H1 (cell line): ENCODE results near the gene FAM72B. TPM values are rescaled to one million over a fixed set of nuclear protein-coding genes. Genes with fewer than 3 reads are reported as not detected.
"Not testable (repeated sequence)": the region's sequence is repeated elsewhere in the genome, so short reads cannot be mapped to it uniquely, and the experiment has no call there.

Source experiments
- CTCF ChIA-PET: fragments of 300-600 bp; sonication (Branson Sonifier 250); formaldehyde crosslinking; loops from one replicate; lab custom pipeline; 2021; ENCODE audit not compliant: partially characterized antibody; lab: Charles Lee
- POLR2A ChIA-PET: fragments of 300-600 bp; sonication (Branson Sonifier 250); formaldehyde crosslinking; loops from one replicate; lab custom pipeline; 2021; ENCODE audit warnings: inconsistent platforms; ENCODE audit not compliant: partially characterized antibody; lab: Charles Lee
- DNase-seq, 2 experiments: peaks; one replicate each; pipeline versions ENCODE4 v3.0.0 to v3.0.0-alpha.2; 2010 to 2022; ENCODE audit warnings: low spot score in 2 of 2, low read depth in 1 of 2, mixed read lengths in 1 of 2
- FAIRE-seq: peaks from 2 replicates; lab custom pipeline; 2011; peaks lifted over from hg19 to GRCh38; lab: Jason Lieb, UNC
- H2AFZ ChIP-seq: 2 replicates; pipeline ENCODE4 v1.8.1; 2012; ENCODE audit warnings: low read length, inconsistent platforms
- H2AK5ac ChIP-seq: 2 replicates; pipeline ENCODE4 v1.6.1; 2013; ENCODE audit warnings: low read depth, low read length
- H2BK120ac ChIP-seq: replicated peaks from 2 replicates; pipeline ENCODE3; 2013; ENCODE audit warnings: low read depth, low read length, inconsistent platforms
- H2BK12ac ChIP-seq: 2 replicates; pipeline ENCODE4 v1.6.1; 2013; ENCODE audit warnings: low read depth, low read length
- H2BK15ac ChIP-seq: 2 replicates; pipeline ENCODE4 v1.6.1; 2013; ENCODE audit warnings: low read length
- H2BK20ac ChIP-seq: 2 replicates; pipeline ENCODE4 v1.6.1; 2013; ENCODE audit warnings: low read length
- H2BK5ac ChIP-seq: 2 replicates; pipeline ENCODE4 v1.6.1; 2013; ENCODE audit warnings: low read depth, low read length
- H3K14ac ChIP-seq: 2 replicates; pipeline ENCODE4 v1.6.1; 2013; ENCODE audit warnings: inconsistent platforms; ENCODE audit not compliant: insufficient read length
- H3K18ac ChIP-seq: 2 replicates; pipeline ENCODE4 v1.6.1; 2013; ENCODE audit warnings: low read length; ENCODE audit errors: extremely low read depth
- H3K23ac ChIP-seq: 2 replicates; pipeline ENCODE4 v1.6.1; 2013; ENCODE audit warnings: inconsistent platforms; ENCODE audit not compliant: insufficient read length
- H3K23me2 ChIP-seq: 2 replicates; pipeline ENCODE4 v1.6.1; 2013; ENCODE audit warnings: low read depth, low read length
- H3K27ac ChIP-seq: 2 replicates; pipeline ENCODE4 v1.6.1; 2011; ENCODE audit warnings: low read depth, low read length, inconsistent platforms
- H3K27me3 ChIP-seq, 4 experiments: replicated peaks in 1 of 4; 1 replicate in 1 of 4; 2 replicates in 3 of 4; pipeline versions ENCODE4 v1.6.1 to v1.8.1; 2011 to 2013; ENCODE audit warnings: low read length in 3 of 4, mild to moderate bottlenecking in 3 of 4, inconsistent platforms in 2 of 4, mixed read lengths in 2 of 4, moderate library complexity in 1 of 4; ENCODE audit not compliant: control insufficient read depth in 3 of 4, insufficient read depth in 3 of 4; ENCODE audit errors: extremely low read depth in 1 of 4
- H3K36me3 ChIP-seq, 4 experiments: 2 replicates each; pipeline versions ENCODE4 v1.6.1 to v1.8.1; 2011 to 2013; ENCODE audit warnings: mild to moderate bottlenecking in 4 of 4, low read length in 3 of 4, moderate library complexity in 2 of 4, control low read depth in 1 of 4, inconsistent platforms in 1 of 4; ENCODE audit not compliant: insufficient read depth in 4 of 4, control insufficient read depth in 2 of 4
- H3K4ac ChIP-seq: replicated peaks from 2 replicates; pipeline ENCODE3; 2013; ENCODE audit warnings: low read length, low read depth, mixed read lengths, inconsistent platforms; ENCODE audit not compliant: insufficient read length
- H3K4me1 ChIP-seq, 4 experiments: replicated peaks in 1 of 4; 1 replicate in 1 of 4; 2 replicates in 3 of 4; pipeline versions ENCODE4 v1.6.1 to v1.8.1; 2011 to 2013; ENCODE audit warnings: low read length in 3 of 4, inconsistent platforms in 2 of 4, mixed read lengths in 1 of 4; ENCODE audit not compliant: insufficient read depth in 4 of 4, control insufficient read depth in 3 of 4
- H3K4me2 ChIP-seq, 2 experiments: 2 replicates each; pipeline versions ENCODE4 v1.6.1 to v1.8.1; 2011 to 2013; ENCODE audit warnings: low read depth in 2 of 2, low read length in 2 of 2, control low read depth in 1 of 2, inconsistent platforms in 1 of 2, mild to moderate bottlenecking in 1 of 2; ENCODE audit not compliant: insufficient read depth in 1 of 2
- H3K4me3 ChIP-seq, 4 experiments: fragments of 200-600, 300-600 bp in 1 of 4; sonication (generic), shearing (Covaris generic), sonication (Bioruptor Twin) in 1 of 4; 2 replicates each; pipeline versions ENCODE4 v1.5.1 to v1.8.1; 2011 to 2016; ENCODE audit warnings: low read length in 4 of 4, low read depth in 3 of 4, control low read depth in 2 of 4, inconsistent platforms in 2 of 4, mild to moderate bottlenecking in 2 of 4, mixed read lengths in 1 of 4, moderate library complexity in 1 of 4; ENCODE audit not compliant: insufficient read depth in 2 of 4; ENCODE audit errors: extremely low read depth in 1 of 4
- H3K56ac ChIP-seq: replicated peaks from 2 replicates; pipeline ENCODE3; 2013; ENCODE audit warnings: low read depth, mild to moderate bottlenecking, mixed read lengths, low read length, inconsistent platforms; ENCODE audit not compliant: insufficient read length
- H3K79me1 ChIP-seq: 2 replicates; pipeline ENCODE4 v1.6.1; 2013; ENCODE audit warnings: low read depth, low read length, control low read depth
- H3K79me2 ChIP-seq, 2 experiments: 2 replicates each; pipeline versions ENCODE4 v1.6.1 to v1.8.1; 2012 to 2013; ENCODE audit warnings: low read length in 2 of 2, mild to moderate bottlenecking in 2 of 2, inconsistent platforms in 1 of 2; ENCODE audit not compliant: insufficient read depth in 2 of 2, control insufficient read depth in 1 of 2
- H3K9ac ChIP-seq, 4 experiments: replicated peaks in 1 of 4; 1 replicate in 1 of 4; 2 replicates in 3 of 4; pipeline versions ENCODE4 v1.6.1 to v1.8.1; 2011 to 2013; ENCODE audit warnings: low read depth in 3 of 4, low read length in 3 of 4, control low read depth in 2 of 4, mild to moderate bottlenecking in 2 of 4, moderate library complexity in 2 of 4, inconsistent platforms in 1 of 4; ENCODE audit errors: extremely low read depth in 1 of 4
- H3K9me3 ChIP-seq, 2 experiments: 2 replicates each; pipeline versions ENCODE4 v1.6.1 to v1.8.1; 2012 to 2013; ENCODE audit warnings: mild to moderate bottlenecking in 2 of 2, moderate library complexity in 2 of 2, control low read depth in 1 of 2, inconsistent platforms in 1 of 2, low read depth in 1 of 2, low read length in 1 of 2, mixed read lengths in 1 of 2; ENCODE audit not compliant: insufficient read depth in 2 of 2
- H4K20me1 ChIP-seq, 2 experiments: replicated peaks in 1 of 2; 2 replicates each; pipeline versions ENCODE3 to v1.8.1; 2011 to 2013; ENCODE audit warnings: inconsistent platforms in 2 of 2, low read length in 2 of 2, mild to moderate bottlenecking in 1 of 2; ENCODE audit not compliant: insufficient read depth in 2 of 2, control insufficient read depth in 1 of 2
- H4K5ac ChIP-seq: 2 replicates; pipeline ENCODE4 v1.6.1; 2013; ENCODE audit warnings: low read length, low read depth, mixed read lengths, inconsistent platforms; ENCODE audit not compliant: insufficient read length
- H4K8ac ChIP-seq: 2 replicates; pipeline ENCODE4 v1.8.0; 2013; ENCODE audit warnings: mild to moderate bottlenecking, moderate library complexity, low read length, inconsistent platforms; ENCODE audit not compliant: insufficient read depth; ENCODE audit errors: extremely low read depth
- H4K91ac ChIP-seq: replicated peaks from 2 replicates; pipeline ENCODE3; 2013; ENCODE audit warnings: low read length, mixed read lengths, inconsistent platforms; ENCODE audit not compliant: insufficient read length
- WGBS, 2 experiments: shearing (Covaris generic) in 1 of 2; methylation state at CpG; one replicate each; pipeline versions ENCODE4 v1.1.6 to v1.1.7; 2013 to 2015; ENCODE audit warnings: low lambda C conversion rate in 2 of 2, mixed read lengths in 2 of 2, inconsistent platforms in 1 of 2, low coverage in 1 of 2, missing lambda C conversion rate in 1 of 2; ENCODE audit not compliant: insufficient replicate concordance in 2 of 2, insufficient coverage in 1 of 2, insufficient read length in 1 of 2; ENCODE audit errors: extremely low coverage in 1 of 2, missing lambda C conversion rate in 1 of 2; 5-methylcytosine and 5-hydroxymethylcytosine counted together
- polyA plus RNA-seq, 7 experiments: library from polyadenylated mRNA; depleted of rRNA in 3 of 7; stranded (reverse) in 5 of 7; unstranded in 2 of 7; fragments of >200 nt in 5 of 7; fragments of 200-250 nt in 2 of 7; gene quantifications; 1 replicate in 5 of 7; 2 replicates in 1 of 7; 4 replicates in 1 of 7; pipeline versions ENCODE4 v1.2.1 to v1.2.3, GENCODE V29; 2011 to 2013; ENCODE audit warnings: missing spikeins in 2 of 7, mixed read lengths in 2 of 7
- total RNA-seq: library from RNA; stranded (reverse); fragmentation: NEBNext Ultra II Directional; extraction: Animal tissue kit (Norgen Biotek cat#: 25700); gene quantifications from 2 replicates; pipeline ENCODE4 v1.2.1, GENCODE V29; 2021

FAM72B gene
- total and polyA plus RNA-seq, 2 of the 8 experiments (the other 6 are each of a cell fraction or from before 2014, with no cell fraction given): 7.7 to 20.7 TPM

- CTCF ChIA-PET, H3K4me1 ChIP-seq, H3K79me2 ChIP-seq, DNase-seq, H3K4me2 ChIP-seq, H2BK120ac ChIP-seq, H2BK5ac ChIP-seq, H3K36me3 ChIP-seq, H2AFZ ChIP-seq, H2BK15ac ChIP-seq, H3K18ac ChIP-seq, H2AK5ac ChIP-seq, H3K9ac ChIP-seq, H4K5ac ChIP-seq, H4K91ac ChIP-seq, H3K14ac ChIP-seq, H3K23me2 ChIP-seq, POLR2A ChIA-PET, H3K56ac ChIP-seq, H2BK20ac ChIP-seq, H2BK12ac ChIP-seq, H3K9me3 ChIP-seq, H3K79me1 ChIP-seq, H3K4ac ChIP-seq, FAIRE-seq, H3K4me3 ChIP-seq, H3K27ac ChIP-seq, H3K23ac ChIP-seq, H4K20me1 ChIP-seq, H3K27me3 ChIP-seq, H4K8ac ChIP-seq: not testable (repeated sequence)
Observed at GRCh38 chr1:121165296-121165695, 18.8 kb downstream of the FAM72B start.

GRCh38 chr1:121163850-121164757 lies 20.0 kb downstream of the FAM72B start:
- FAIRE-seq, DNase-seq, H3K79me1 ChIP-seq, H2AK5ac ChIP-seq, H4K5ac ChIP-seq, H3K4ac ChIP-seq, H2BK120ac ChIP-seq, H2AFZ ChIP-seq, H3K4me1 ChIP-seq, H3K9ac ChIP-seq, H3K56ac ChIP-seq, H3K4me2 ChIP-seq, H3K27ac ChIP-seq, H2BK5ac ChIP-seq, H4K91ac ChIP-seq, POLR2A ChIA-PET, H3K27me3 ChIP-seq, H3K14ac ChIP-seq, H3K4me3 ChIP-seq, H2BK15ac ChIP-seq, H3K18ac ChIP-seq, H2BK12ac ChIP-seq, H3K36me3 ChIP-seq, H3K23ac ChIP-seq, H4K20me1 ChIP-seq, CTCF ChIA-PET, H3K23me2 ChIP-seq, H4K8ac ChIP-seq, H3K79me2 ChIP-seq, H2BK20ac ChIP-seq, H3K9me3 ChIP-seq: not testable (repeated sequence)
- WGBS, 2 experiments: 100% methylated on average over 2 of the region's 5 CpGs; no CpG with 5 or more reads in 1 of the 2 experiments
